Measurements from ENCODE around the gene KRTAP10-12. TPM values are rescaled to one million over a fixed set of nuclear protein-coding genes. Genes with fewer than 3 reads are reported as not detected.
"Not testable (repeated sequence)": the region's sequence is repeated elsewhere in the genome, so short reads cannot be mapped to it uniquely, and the experiment has no call there.

KRTAP10-12 gene
- total RNA-seq, 1 donor, result not detected

DNA sequence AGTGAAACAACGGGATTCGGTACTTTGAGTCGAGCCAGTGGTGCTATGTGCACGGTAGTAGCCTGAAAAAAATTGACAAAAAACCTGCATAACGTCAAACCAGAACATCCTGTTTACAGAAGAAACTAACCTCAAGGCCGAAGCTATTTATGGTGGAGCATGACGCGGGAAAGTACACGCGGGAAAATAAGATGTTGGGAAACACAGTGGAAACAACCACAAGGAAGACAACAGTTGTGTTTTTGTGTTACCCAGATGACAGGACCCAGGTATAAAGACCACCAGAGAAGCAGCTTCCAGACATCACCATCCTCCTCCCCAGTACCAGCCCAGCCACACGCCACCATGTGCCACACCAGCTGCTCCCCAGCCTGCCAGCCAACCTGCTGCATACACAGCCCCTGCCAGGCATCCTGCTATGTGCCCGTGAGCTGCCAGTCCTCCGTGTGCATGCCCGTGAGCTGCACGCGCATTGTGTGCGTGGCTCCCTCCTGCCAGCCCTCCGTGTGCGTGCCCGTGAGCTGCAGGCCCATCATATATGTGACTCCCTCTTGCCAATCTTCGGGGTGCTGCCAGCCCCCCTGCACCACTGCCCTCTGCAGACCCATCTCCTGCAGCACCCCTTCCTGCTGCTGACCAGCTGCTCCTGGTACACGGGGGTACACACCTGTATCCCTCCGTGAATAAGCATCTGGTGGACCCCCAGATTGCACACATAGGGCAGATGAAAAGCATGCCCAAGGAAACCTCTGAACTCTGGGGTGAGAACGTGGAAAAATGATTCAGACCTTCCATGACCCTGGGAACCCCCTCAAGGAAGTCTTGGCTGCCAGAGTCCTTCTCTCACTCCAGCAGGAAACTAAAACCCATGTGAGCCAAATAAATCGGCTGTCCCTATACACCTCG lies 39.1 kb upstream of the KRTAP10-12 start, which contains the start of gene KRTAP12-3:
Gene KRTAP12-3 (plus strand): TSS at position 298 of the 906 bp plus-strand sequence. CDS start 48 bp downstream, at position 346.
- H2AFZ ChIP-seq (ENCODE audit: low read length), result no peak within 1 kb of the TSS
- no peaks in the 10 kb centered on the region for H3K79me2 ChIP-seq (ENCODE audit: insufficient read depth, low read length)
- TF ChIP-seq, protein P1, sequence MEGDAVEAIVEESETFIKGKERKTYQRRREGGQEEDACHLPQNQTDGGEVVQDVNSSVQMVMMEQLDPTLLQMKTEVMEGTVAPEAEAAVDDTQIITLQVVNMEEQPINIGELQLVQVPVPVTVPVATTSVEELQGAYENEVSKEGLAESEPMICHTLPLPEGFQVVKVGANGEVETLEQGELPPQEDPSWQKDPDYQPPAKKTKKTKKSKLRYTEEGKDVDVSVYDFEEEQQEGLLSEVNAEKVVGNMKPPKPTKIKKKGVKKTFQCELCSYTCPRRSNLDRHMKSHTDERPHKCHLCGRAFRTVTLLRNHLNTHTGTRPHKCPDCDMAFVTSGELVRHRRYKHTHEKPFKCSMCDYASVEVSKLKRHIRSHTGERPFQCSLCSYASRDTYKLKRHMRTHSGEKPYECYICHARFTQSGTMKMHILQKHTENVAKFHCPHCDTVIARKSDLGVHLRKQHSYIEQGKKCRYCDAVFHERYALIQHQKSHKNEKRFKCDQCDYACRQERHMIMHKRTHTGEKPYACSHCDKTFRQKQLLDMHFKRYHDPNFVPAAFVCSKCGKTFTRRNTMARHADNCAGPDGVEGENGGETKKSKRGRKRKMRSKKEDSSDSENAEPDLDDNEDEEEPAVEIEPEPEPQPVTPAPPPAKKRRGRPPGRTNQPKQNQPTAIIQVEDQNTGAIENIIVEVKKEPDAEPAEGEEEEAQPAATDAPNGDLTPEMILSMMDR (IDR thresholded peaks at IDR 0.05; ENCODE audit: extremely low read depth, low read depth, low read length), result no peak
- H3K4me1 ChIP-seq (ENCODE audit: insufficient read depth, low read length), result no peaks in the 10 kb centered on the region
- H3K27ac ChIP-seq (ENCODE audit: low read depth, low read length), result no peak within 1 kb of the TSS
- H3K9me3 ChIP-seq (ENCODE audit: low read depth, low read length), result no peaks in the 10 kb centered on the region
- DNase-seq (ENCODE audit: insufficient read length, low spot score, missing footprints), result no peak
- no peak within 1 kb of the TSS for H3K4me2 ChIP-seq (ENCODE audit: insufficient read depth, low read length)
- H3K27me3 ChIP-seq (ENCODE audit: insufficient read depth, low read length), result no peaks in the 10 kb centered on the region
- H3K36me3 ChIP-seq (ENCODE audit: insufficient read depth, low read length), result no peaks in the 10 kb centered on the region
- no peaks in the 10 kb centered on the region for H4K20me1 ChIP-seq (ENCODE audit: insufficient read depth, low read length)
- no peak within 1 kb of the TSS for H3K4me3 ChIP-seq (ENCODE audit: insufficient read depth, low read length)

DNA sequence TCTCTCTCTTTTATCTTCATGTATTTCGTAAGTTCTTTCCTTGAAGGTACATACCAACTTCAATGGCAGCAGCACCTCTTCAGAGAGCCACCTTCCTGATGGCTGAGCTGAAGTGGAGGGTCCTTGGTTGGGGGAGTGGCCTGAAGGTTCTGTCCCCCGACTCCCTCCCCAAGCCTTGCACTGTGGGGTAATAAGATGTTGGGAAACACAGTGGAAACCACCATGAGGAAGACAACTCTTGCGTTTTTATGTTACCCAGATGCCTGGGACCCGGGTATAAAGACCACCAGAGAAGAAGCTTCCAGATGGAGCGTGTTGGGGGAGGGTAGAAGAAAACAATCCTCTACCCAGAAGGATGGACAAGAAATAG lies 38.4 kb upstream of the KRTAP10-12 start:
- H3K4me2 ChIP-seq (ENCODE audit: insufficient read depth, low read length), result no peak overlapping the region
- H3K9me3 ChIP-seq (ENCODE audit: low read depth, low read length), result no peaks in the 10 kb centered on the region
- no peak overlapping the region for H2AFZ ChIP-seq (ENCODE audit: low read length)
- no peak overlapping the region for H3K4me3 ChIP-seq (ENCODE audit: insufficient read depth, low read length)
- no peak for DNase-seq (ENCODE audit: insufficient read length, low spot score, missing footprints)
- H3K27ac ChIP-seq (ENCODE audit: low read depth, low read length), result no peak overlapping the region
- H3K79me2 ChIP-seq (ENCODE audit: insufficient read depth, low read length), result no peaks in the 10 kb centered on the region
- H3K36me3 ChIP-seq (ENCODE audit: insufficient read depth, low read length), result no peaks in the 10 kb centered on the region
- no peaks in the 10 kb centered on the region for H3K27me3 ChIP-seq (ENCODE audit: insufficient read depth, low read length)
- TF ChIP-seq, protein P1 (IDR thresholded peaks at IDR 0.05; ENCODE audit: extremely low read depth, low read depth, low read length), result no peak
- H4K20me1 ChIP-seq (ENCODE audit: insufficient read depth, low read length), result no peaks in the 10 kb centered on the region
- H3K4me1 ChIP-seq (ENCODE audit: insufficient read depth, low read length), result no peaks in the 10 kb centered on the region

DNA sequence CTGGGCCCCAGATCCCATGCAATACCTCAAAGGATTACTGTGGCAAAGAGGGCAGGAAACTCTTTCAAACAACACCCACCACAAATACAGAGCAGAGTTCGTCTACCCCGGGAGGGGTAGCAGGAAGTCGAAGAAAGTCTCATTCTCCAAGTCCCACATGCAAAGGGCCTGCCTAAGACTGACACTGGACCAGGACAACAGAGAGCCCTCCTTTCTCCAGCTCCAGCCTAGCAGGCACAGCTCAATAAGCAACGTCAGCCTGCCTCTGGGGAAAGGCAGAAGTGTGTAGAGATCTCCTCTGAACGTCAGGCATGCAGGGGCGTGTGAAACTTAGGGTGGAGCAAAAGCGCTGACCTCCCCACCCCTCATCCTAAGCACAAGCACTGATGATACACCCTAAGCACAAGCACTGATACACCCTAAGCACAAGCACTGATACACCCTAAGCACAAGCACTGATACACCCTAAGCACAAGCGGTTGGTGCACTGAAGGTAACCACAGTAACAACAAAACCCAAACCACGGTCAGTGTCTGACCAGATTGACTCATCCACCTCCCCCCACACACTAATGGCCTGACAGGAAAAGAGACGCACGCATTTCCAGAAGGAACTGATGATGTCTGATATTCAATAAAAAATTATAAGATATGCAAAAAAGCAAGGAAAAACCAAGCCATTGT lies 37.9 kb upstream of the KRTAP10-12 start:
- Histone ChIP-seq H2AFZ (ENCODE audit: low read length) (no peak overlapping the region), H3K4me1 (ENCODE audit: insufficient read depth, low read length) (no peaks in the 10 kb centered on the region), H3K27ac (ENCODE audit: low read depth, low read length) (no peak overlapping the region), H3K36me3 (ENCODE audit: insufficient read depth, low read length) (no peaks in the 10 kb centered on the region), H3K4me3 (ENCODE audit: insufficient read depth, low read length) (no peak overlapping the region), H3K4me2 (ENCODE audit: insufficient read depth, low read length) (no peak overlapping the region), H4K20me1 (ENCODE audit: insufficient read depth, low read length) (no peaks in the 10 kb centered on the region), H3K9me3 (ENCODE audit: low read depth, low read length) (no peaks in the 10 kb centered on the region), H3K27me3 (ENCODE audit: insufficient read depth, low read length) (no peaks in the 10 kb centered on the region), H3K79me2 (ENCODE audit: insufficient read depth, low read length) (no peaks in the 10 kb centered on the region)
- DNase-seq (ENCODE audit: insufficient read length, low spot score, missing footprints), result no peak
- TF ChIP-seq, protein P1 (IDR thresholded peaks at IDR 0.05; ENCODE audit: extremely low read depth, low read depth, low read length), result no peak

DNA sequence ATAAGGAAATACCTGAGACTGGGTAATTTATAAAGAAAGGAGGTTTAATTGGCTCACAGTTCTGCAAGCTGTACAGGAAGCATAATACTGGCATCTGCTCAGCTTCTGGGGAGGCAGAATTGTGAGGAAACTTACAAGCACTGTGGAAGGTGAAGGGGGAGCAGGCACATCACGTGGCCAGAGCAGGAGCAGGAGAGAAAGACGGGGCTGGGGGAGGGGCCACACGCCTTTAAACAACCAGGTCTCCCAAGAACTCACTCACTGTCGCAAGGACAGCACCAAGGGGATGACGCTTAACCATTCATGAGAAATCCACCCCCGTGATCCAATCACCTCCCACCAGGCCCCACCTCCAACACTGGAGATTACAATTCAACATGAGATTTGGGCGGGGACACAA lies 35.4 kb upstream of the KRTAP10-12 start:
- not testable (repeated sequence) for H3K79me2 ChIP-seq (ENCODE audit: insufficient read depth, low read length); DNase-seq (ENCODE audit: insufficient read length, low spot score, missing footprints); H3K4me2 ChIP-seq (ENCODE audit: insufficient read depth, low read length); H3K4me3 ChIP-seq (ENCODE audit: insufficient read depth, low read length); H3K27ac ChIP-seq (ENCODE audit: low read depth, low read length); H4K20me1 ChIP-seq (ENCODE audit: insufficient read depth, low read length); H2AFZ ChIP-seq (ENCODE audit: low read length); H3K4me1 ChIP-seq (ENCODE audit: insufficient read depth, low read length); H3K9me3 ChIP-seq (ENCODE audit: low read depth, low read length); H3K36me3 ChIP-seq (ENCODE audit: insufficient read depth, low read length); H3K27me3 ChIP-seq (ENCODE audit: insufficient read depth, low read length)
